Measurements from ENCODE around the gene PAX7. TPM values are rescaled to one million over a fixed set of nuclear protein-coding genes. Genes with fewer than 3 reads are reported as not detected.

PAX7 gene
- total and polyA plus RNA-seq, 2 of the 4 experiments (the other 2 are of a cell fraction): not detected

GRCh38 chr1:18712252-18712600 is 81.6 kb downstream of the PAX7 start:
- intact Hi-C loops (cut with micrococcal nuclease): no loop called here

More at GRCh38 chr1:18712252-18712600, 81.6 kb downstream of the PAX7 start:
- H4K20me1 ChIP-seq (ENCODE audit: insufficient read depth, low read length): no peaks in the 10 kb centered on the region
- dilution Hi-C loops (cut with HindIII; ENCODE audit: low sequenced_read_pairs, unreplicated experiment) (no loop called here), in situ Hi-C loops (cut with MboI; ENCODE audit: low sequenced_read_pairs) (no loop called here)
- WGBS, 2 experiments (ENCODE audit: extremely low coverage in 2 of 2, insufficient read length in 1 of 2): 57% methylated on average over 2 of the region's 5 CpGs; no CpG with 5 or more reads in 1 of the 2 experiments
- no peaks in the 10 kb centered on the region for H3K36me3 ChIP-seq (ENCODE audit: control insufficient read depth, insufficient read depth, low read length)
- H3K27me3 ChIP-seq (ENCODE audit: control insufficient read depth, insufficient read depth, low read length): peaks cover 10% of the 10 kb centered on the region
- TF ChIP-seq RCOR1 (IDR thresholded peaks at IDR 0.05; ENCODE audit: insufficient replicate concordance, low read length): no peak
- no peaks in the 10 kb centered on the region for H3K79me1 ChIP-seq (ENCODE audit: low read depth in 1 of 2, low read length in 2 of 2)
- H3K9ac ChIP-seq (ENCODE audit: low read depth, low read length): no peak overlapping the region
- H2BK20ac ChIP-seq (ENCODE audit: low read depth, low read length): no peak overlapping the region
- ChIA-PET CTCF (no interaction called here), POLR2A (ENCODE audit: unreplicated experiment) (no interaction called here)
- no peak overlapping the region for H4K5ac ChIP-seq (ENCODE audit: low read depth, low read length)
- no peak overlapping the region for H3K4ac ChIP-seq (ENCODE audit: low read depth, low read length)
- no peak overlapping the region for H2BK5ac ChIP-seq (ENCODE audit: low read depth, low read length, poor library complexity, severe bottlenecking)
- no peak overlapping the region for H3K23ac ChIP-seq (ENCODE audit: low read depth, low read length)
- no peaks in the 10 kb centered on the region for H3K9me1 ChIP-seq (ENCODE audit: insufficient read depth, low read length)
- H3K56ac ChIP-seq (ENCODE audit: extremely low read depth, insufficient read depth, low read length): no peak overlapping the region
- H2AK5ac ChIP-seq (ENCODE audit: low read depth, low read length): no peak overlapping the region
- H3K27ac ChIP-seq (ENCODE audit: insufficient read depth, low read length): no peak overlapping the region
- H3K4me1 ChIP-seq (ENCODE audit: control insufficient read depth, insufficient read depth, low read length): no peaks in the 10 kb centered on the region
- H3K9me3 ChIP-seq (ENCODE audit: control insufficient read depth, insufficient read depth, low read length): no peaks in the 10 kb centered on the region
- no TSS peak for BruUV-seq (replicated peaks)
- H3K14ac ChIP-seq (replicated peaks; ENCODE audit: low read depth, low read length): no peak overlapping the region
- H4K8ac ChIP-seq (ENCODE audit: low read depth in 2 of 2, low read length in 2 of 2): no peak overlapping the region
- no peak overlapping the region for H2AFZ ChIP-seq (replicated peaks; ENCODE audit: low read length, poor library complexity)
- no peak overlapping the region for H3K4me2 ChIP-seq (ENCODE audit: low read depth, low read length)
- ATAC-seq (ENCODE audit: low read depth): no peak
- H3K18ac ChIP-seq (ENCODE audit: low read depth, low read length): no peak overlapping the region
- H2AK9ac ChIP-seq (replicated peaks; ENCODE audit: low read depth, low read length, poor library complexity): no peak overlapping the region
- H2BK15ac ChIP-seq (ENCODE audit: low read depth, low read length): no peak overlapping the region
- no peak overlapping the region for H4K91ac ChIP-seq (ENCODE audit: insufficient read depth, low read depth, low read length)
- H3K4me3 ChIP-seq (ENCODE audit: insufficient read depth, low read depth, low read length): no peak overlapping the region
- H2BK120ac ChIP-seq (ENCODE audit: low read depth, low read length): no peak overlapping the region
- no peak for DNase-seq

All from IMR-90 (cell line).